ENCODE measurements around the gene GINS1. TPM values are rescaled to one million over a fixed set of nuclear protein-coding genes. Genes with fewer than 3 reads are reported as not detected.

The GINS1 gene
- 18.4 and 19.5 TPM in 2 replicates for total RNA-seq

GRCh38 chr20:25407311-25408169 is at the start of gene GINS1:
GINS1 (plus strand) TSS chr20:25407673; CDS start chr20:25407821, 148 bp downstream.

GRCh38 chr20:25390538-25391528 is 16.6 kb upstream of the GINS1 start, which contains the start of gene ABHD12:
ABHD12 (minus strand) TSS chr20:25390835; CDS start chr20:25390703, 132 bp downstream.

Other genes starting within 250 kb of the GINS1 start
- 87.1 and 97.2 TPM in 2 replicates for gene ENTPD6, start 212.0 kb upstream of the GINS1 start, total RNA-seq
- 207 and 218 TPM in 2 replicates for gene PYGB, start 159.6 kb upstream of the GINS1 start, total RNA-seq
- 79.2 and 82.8 TPM in 2 replicates for gene ABHD12, start 16.8 kb upstream of the GINS1 start, total RNA-seq
- 5.8 and 6.9 TPM in 2 replicates for gene NINL, start 177.9 kb downstream of the GINS1 start, total RNA-seq
- gene NANP, start 216.3 kb downstream of the GINS1 start, total RNA-seq: 5.5 and 6.9 TPM in 2 replicates